Endothelial cell of umbilical vein (primary cell): Measurements from ENCODE around the gene WDR4. TPM values are rescaled to one million over a fixed set of nuclear protein-coding genes. Genes with fewer than 3 reads are reported as not detected.
"Not testable (repeated sequence)": the region's sequence is repeated elsewhere in the genome, so short reads cannot be mapped to it uniquely, and the experiment has no call there.

Experiments used
- BruUV-seq: library from RNA; stranded (reverse); fragments of 400-500 nt; replicated peaks from 2 replicates; lab custom pipeline; 2021; lab: Mats Ljungman, UMichigan
- CTCF ChIA-PET: fragments of 300-600, 350-600 bp; sonication (Branson Sonifier 250); formaldehyde crosslinking; loops from one replicate; lab custom pipeline; 2021; ENCODE audit warnings: antibody characterized with exemption, inconsistent platforms; lab: Charles Lee
- POLR2A ChIA-PET: fragments of 300-600, 350-600 bp; sonication (Branson Sonifier 250); formaldehyde crosslinking; loops from one replicate; lab custom pipeline; 2021; ENCODE audit warnings: antibody characterized with exemption, inconsistent platforms; lab: Charles Lee
- DNase-seq: peaks from one replicate; pipeline ENCODE4 v3.0.0-alpha.2; 2011; ENCODE audit warnings: low read depth, low spot score
- FAIRE-seq: peaks from 2 replicates; lab custom pipeline; 2011; peaks lifted over from hg19 to GRCh38; lab: Jason Lieb, UNC
- H2AFZ ChIP-seq: 2 replicates; pipeline ENCODE4 v1.6.0; 2012; ENCODE audit warnings: low read depth, low read length, control low read depth, inconsistent platforms
- H3K27ac ChIP-seq: 2 replicates; pipeline ENCODE4 v1.5.1; 2011; ENCODE audit warnings: low read depth, mild to moderate bottlenecking, control low read depth, low read length, moderate library complexity; ENCODE audit not compliant: insufficient read depth
- H3K27me3 ChIP-seq, 2 experiments: 2 replicates each; pipeline versions ENCODE4 v1.6.0 to v1.6.1; 2011; ENCODE audit warnings: low read length in 2 of 2, mixed read lengths in 1 of 2; ENCODE audit not compliant: control insufficient read depth in 2 of 2, insufficient read depth in 2 of 2
- H3K36me3 ChIP-seq, 2 experiments: 2 replicates in 1 of 2; 3 replicates in 1 of 2; pipeline ENCODE4 v1.5.1; 2011; ENCODE audit warnings: low read length in 2 of 2, mild to moderate bottlenecking in 1 of 2, moderate library complexity in 1 of 2; ENCODE audit not compliant: control insufficient read depth in 2 of 2, insufficient read depth in 2 of 2; ENCODE audit errors: extremely low read depth in 1 of 2
- H3K4me1 ChIP-seq: 3 replicates; pipeline ENCODE4 v1.5.1; 2011; ENCODE audit warnings: mild to moderate bottlenecking, low read length; ENCODE audit not compliant: control insufficient read depth, insufficient read depth; ENCODE audit errors: extremely low read depth
- H3K4me2 ChIP-seq: 2 replicates; pipeline ENCODE4 v1.6.1; 2011; ENCODE audit warnings: low read length, control low read depth, mixed read lengths; ENCODE audit not compliant: insufficient read depth
- H3K4me3 ChIP-seq, 3 experiments: fragments of 200-600 bp in 1 of 3; sonication (generic), shearing (Covaris generic) in 1 of 3; replicated peaks in 1 of 3; 2 replicates each; pipeline ENCODE4 v1.5.1; 2011 to 2016; ENCODE audit warnings: control low read depth in 3 of 3, low read length in 3 of 3, mild to moderate bottlenecking in 2 of 3, inconsistent platforms in 1 of 3, low read depth in 1 of 3, moderate library complexity in 1 of 3; ENCODE audit not compliant: insufficient read depth in 1 of 3
- H3K79me2 ChIP-seq: 2 replicates; pipeline ENCODE4 v1.6.0; 2012; ENCODE audit warnings: low read length, inconsistent platforms; ENCODE audit not compliant: control insufficient read depth, insufficient read depth
- H3K9ac ChIP-seq: replicated peaks from 2 replicates; pipeline ENCODE3; 2011; ENCODE audit warnings: low read length, control low read depth; ENCODE audit not compliant: insufficient read depth; ENCODE audit errors: extremely low read depth
- H3K9me1 ChIP-seq: replicated peaks from 3 replicates; pipeline ENCODE4 v1.6.0; 2011; ENCODE audit warnings: mild to moderate bottlenecking, low read length; ENCODE audit not compliant: control insufficient read depth, insufficient read depth; ENCODE audit errors: extremely low read depth
- H3K9me3 ChIP-seq: replicated peaks from 2 replicates; pipeline ENCODE4 v1.5.1; 2012; ENCODE audit warnings: low read length, inconsistent platforms; ENCODE audit not compliant: control insufficient read depth, insufficient read depth
- H4K20me1 ChIP-seq: replicated peaks from 2 replicates; pipeline ENCODE3; 2011; ENCODE audit warnings: mild to moderate bottlenecking, low read length; ENCODE audit not compliant: control insufficient read depth, insufficient read depth; ENCODE audit errors: extremely low read depth
- EZH2 ChIP-seq: IDR thresholded peaks from 2 replicates; pipeline ENCODE4 v1.6.1; 2012; ENCODE audit warnings: borderline replicate concordance, low read depth, mild to moderate bottlenecking, moderate library complexity, low read length, inconsistent platforms; ENCODE audit not compliant: severe bottlenecking
- MYC ChIP-seq: IDR thresholded peaks from one replicate; pipeline ENCODE4 v1.6.1; 2011; ENCODE audit warnings: mild to moderate bottlenecking, low read depth, low read length
- POLR2AphosphoS5 ChIP-seq: IDR thresholded peaks from 2 replicates; pipeline ENCODE4 v1.6.1; 2012; ENCODE audit warnings: low read depth, mild to moderate bottlenecking, control low read depth, low read length, moderate library complexity; ENCODE audit not compliant: insufficient read depth
- dilution Hi-C: fragments of 300-500 bp; cut with MboI; formaldehyde crosslinking; loops from one replicate; pipeline ENCODE4 v1.15.0; 2019; ENCODE audit warnings: low sequenced_read_pairs; ENCODE audit not compliant: extremely low pct_ligation_motif_present
- intact Hi-C: fragments of 100-400 bp; cut with micrococcal nuclease; formaldehyde crosslinking; loops from one replicate; pipeline ENCODE4 v1.10.0; 2022
- polyA plus RNA-seq, 4 experiments: library from polyadenylated mRNA; depleted of rRNA in 3 of 4; stranded (reverse) in 3 of 4; unstranded in 1 of 4; fragments of >200 nt; gene quantifications; 2 replicates each; pipeline versions ENCODE4 v1.2.1 to v1.2.3, GENCODE V29; 2011 to 2012; ENCODE audit warnings: missing spikeins in 1 of 4
- total RNA-seq: library from RNA; stranded (reverse); gene quantifications from 2 replicates; pipeline ENCODE4 v1.2.3, GENCODE V29; 2021
- TF ChIP-seq, protein P1 (sequence below), 2 donors: IDR thresholded peaks; 1 replicate in 1 of 2; 2 replicates in 1 of 2; pipeline ENCODE4 v1.5.1; 2011; ENCODE audit warnings: low read length in 2 of 2, mild to moderate bottlenecking in 2 of 2, moderate library complexity in 2 of 2, control low read depth in 1 of 2, inconsistent platforms in 1 of 2, low read depth in 1 of 2; ENCODE audit not compliant: insufficient read depth in 1 of 2; ENCODE audit errors: extremely low read depth in 1 of 2

The WDR4 gene
- total and polyA plus RNA-seq, 2 donors (not counting 3 experiments of a cell fraction or from before 2014, with no cell fraction given), result 24.5 to 40.0 TPM

DNA sequence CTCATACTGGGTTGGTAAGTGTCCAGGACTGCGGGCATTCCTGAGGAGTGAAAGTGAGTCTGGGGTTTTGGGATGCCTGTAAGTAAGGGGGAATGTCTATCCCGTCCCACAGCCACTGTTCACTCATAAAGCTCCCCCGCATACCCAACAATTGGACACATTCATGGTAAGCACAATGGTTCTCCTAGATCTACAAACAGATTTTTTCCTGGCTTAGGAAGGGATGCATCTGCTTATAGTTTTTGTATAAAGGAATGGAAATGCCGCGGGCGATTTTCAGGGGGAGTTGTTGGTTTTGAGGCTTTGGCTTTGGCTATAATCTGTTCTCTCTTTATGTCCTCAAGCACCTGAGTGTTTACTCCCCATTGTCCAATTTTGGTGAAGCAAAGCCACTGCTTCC, 39.0 kb upstream of the WDR4 start:
- Histone ChIP-seq H4K20me1 (no peaks in the 10 kb centered on the region), H3K4me3 (no peak overlapping the region), H2AFZ (no peak overlapping the region), H3K27ac (no peak overlapping the region), H3K9me1 (no peaks in the 10 kb centered on the region), H3K4me1 (no peaks in the 10 kb centered on the region), H3K27me3 (peaks cover 0 to 3% of the 10 kb centered on the region in 2 experiments), H3K9ac (no peak overlapping the region), H3K36me3 (no peaks in the 10 kb centered on the region), H3K4me2 (no peak overlapping the region), H3K9me3 (no peaks in the 10 kb centered on the region), H3K79me2 (no peaks in the 10 kb centered on the region)
- TF ChIP-seq, protein P1, sequence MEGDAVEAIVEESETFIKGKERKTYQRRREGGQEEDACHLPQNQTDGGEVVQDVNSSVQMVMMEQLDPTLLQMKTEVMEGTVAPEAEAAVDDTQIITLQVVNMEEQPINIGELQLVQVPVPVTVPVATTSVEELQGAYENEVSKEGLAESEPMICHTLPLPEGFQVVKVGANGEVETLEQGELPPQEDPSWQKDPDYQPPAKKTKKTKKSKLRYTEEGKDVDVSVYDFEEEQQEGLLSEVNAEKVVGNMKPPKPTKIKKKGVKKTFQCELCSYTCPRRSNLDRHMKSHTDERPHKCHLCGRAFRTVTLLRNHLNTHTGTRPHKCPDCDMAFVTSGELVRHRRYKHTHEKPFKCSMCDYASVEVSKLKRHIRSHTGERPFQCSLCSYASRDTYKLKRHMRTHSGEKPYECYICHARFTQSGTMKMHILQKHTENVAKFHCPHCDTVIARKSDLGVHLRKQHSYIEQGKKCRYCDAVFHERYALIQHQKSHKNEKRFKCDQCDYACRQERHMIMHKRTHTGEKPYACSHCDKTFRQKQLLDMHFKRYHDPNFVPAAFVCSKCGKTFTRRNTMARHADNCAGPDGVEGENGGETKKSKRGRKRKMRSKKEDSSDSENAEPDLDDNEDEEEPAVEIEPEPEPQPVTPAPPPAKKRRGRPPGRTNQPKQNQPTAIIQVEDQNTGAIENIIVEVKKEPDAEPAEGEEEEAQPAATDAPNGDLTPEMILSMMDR (IDR thresholded peaks at IDR 0.05; ENCODE audit: extremely low read depth in 1 of 2, insufficient read depth in 1 of 2, low read depth in 1 of 2, low read length in 2 of 2), result no peak
- TF ChIP-seq MYC, result no peak
- TF ChIP-seq EZH2, result no peak
- CTCF ChIA-PET, result no interaction called here
- dilution Hi-C loops (no loop called here), intact Hi-C loops (no loop called here)
- no TSS peak for BruUV-seq
- DNase-seq (no peak), FAIRE-seq (no peak)
- POLR2A ChIA-PET, result no interaction called here

DNA sequence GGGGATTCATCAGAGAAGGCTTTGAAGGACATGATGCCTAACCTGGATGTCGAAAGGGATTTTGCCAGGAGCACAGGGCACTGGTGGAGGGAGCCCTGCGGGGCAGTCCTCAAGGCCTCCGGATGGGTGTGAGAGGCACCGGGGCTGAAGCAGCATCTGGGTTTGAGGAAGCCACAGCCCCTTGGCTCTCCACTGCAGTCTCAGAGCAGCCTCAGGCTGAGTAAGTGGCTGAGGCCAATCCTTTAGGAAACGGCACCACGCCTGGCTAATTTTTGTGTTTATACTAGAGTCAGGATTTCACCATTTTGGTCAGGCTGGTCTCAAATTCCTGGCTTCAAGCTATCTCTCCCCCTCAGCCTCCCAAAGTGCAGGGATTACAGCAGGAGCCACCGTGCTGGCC, 34.1 kb upstream of the WDR4 start:
- Histone ChIP-seq H4K20me1 (no peaks in the 10 kb centered on the region), H3K4me1 (no peaks in the 10 kb centered on the region), H3K36me3 (peaks cover 5 to 8% of the 10 kb centered on the region in 2 experiments), H3K9me1 (no peaks in the 10 kb centered on the region), H3K4me2 (no peak overlapping the region), H3K9me3 (no peaks in the 10 kb centered on the region), H3K9ac (no peak overlapping the region), H3K27me3 (no peaks in the 10 kb centered on the region), H3K27ac (no peak overlapping the region), H3K4me3 (no peak overlapping the region), H2AFZ (no peak overlapping the region), H3K79me2 (no peaks in the 10 kb centered on the region)
- BruUV-seq, result no TSS peak
- DNase-seq (no peak), FAIRE-seq (no peak)
- intact Hi-C loops, result no loop called here
- ChIA-PET POLR2A (no interaction called here), CTCF (no interaction called here)
- dilution Hi-C loops, result no loop called here
- TF ChIP-seq POLR2AphosphoS5, result no peak

DNA sequence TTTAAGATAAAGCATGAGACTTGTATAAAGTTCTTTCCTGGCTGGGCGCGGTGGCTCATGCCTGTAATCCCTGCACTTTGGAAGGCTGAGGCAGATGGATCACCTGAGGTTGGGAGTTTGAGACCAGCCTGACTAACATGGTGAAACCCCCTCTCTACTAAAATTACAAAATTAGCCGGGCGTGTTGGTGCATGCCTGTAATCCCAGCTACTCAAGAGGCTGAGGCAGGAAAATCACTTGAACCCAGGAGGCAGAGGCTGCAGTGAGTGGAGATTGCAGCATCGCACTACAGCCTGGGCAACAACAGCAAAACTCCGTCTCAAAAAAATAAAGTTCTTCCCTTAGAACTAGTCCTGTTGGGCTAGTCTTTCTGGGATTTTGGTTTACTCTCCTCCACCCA, 32.6 kb upstream of the WDR4 start:
- H3K9me3 ChIP-seq, BruUV-seq, dilution Hi-C loops: not testable (repeated sequence)

More for the DNA sequence above, 32.6 kb upstream of the WDR4 start:
- H2AFZ ChIP-seq, intact Hi-C loops, H3K4me3 ChIP-seq, CTCF ChIA-PET, H4K20me1 ChIP-seq, H3K36me3 ChIP-seq, DNase-seq, FAIRE-seq, H3K27me3 ChIP-seq, POLR2A ChIA-PET, H3K79me2 ChIP-seq, H3K9ac ChIP-seq, H3K27ac ChIP-seq, H3K4me2 ChIP-seq, H3K4me1 ChIP-seq, H3K9me1 ChIP-seq: not testable (repeated sequence)
